HEK293T (cell line): ENCODE data around the gene MAPRE2.

Source experiments
- ARNT ChIP-seq: fragments of 450-650 bp; IDR thresholded peaks from 2 replicates; pipeline ENCODE4 v1.6.1; 2017; ENCODE audit warnings: mild to moderate bottlenecking
- BHLHE40 ChIP-seq: fragments of 450-650 bp; IDR thresholded peaks from 2 replicates; pipeline ENCODE4 v1.6.1; 2016; ENCODE audit warnings: mild to moderate bottlenecking, moderate library complexity, borderline replicate concordance
- ELF4 ChIP-seq: fragments of 450-650 bp; IDR thresholded peaks from 2 replicates; pipeline ENCODE4 v1.6.1; 2017; ENCODE audit warnings: antibody characterized with exemption
- FOXA1 ChIP-seq: fragments of 450-650 bp; IDR thresholded peaks from 2 replicates; pipeline ENCODE4 v1.6.1; 2016; ENCODE audit warnings: mild to moderate bottlenecking
- FOXK2 ChIP-seq: fragments of 450-650 bp; IDR thresholded peaks from 2 replicates; pipeline ENCODE4 v1.6.1; 2016; ENCODE audit warnings: mild to moderate bottlenecking
- FOXM1 ChIP-seq: fragments of 450-650 bp; IDR thresholded peaks from 2 replicates; pipeline ENCODE4 v1.6.1; 2017; ENCODE audit warnings: mild to moderate bottlenecking, borderline replicate concordance
- HDGF ChIP-seq: fragments of 450-650 bp; IDR thresholded peaks from 2 replicates; pipeline ENCODE4 v1.6.1; 2017; ENCODE audit warnings: antibody characterized with exemption, borderline replicate concordance
- NFRKB ChIP-seq: fragments of 450-650 bp; IDR thresholded peaks from 2 replicates; pipeline ENCODE4 v1.6.1; 2016; ENCODE audit warnings: mild to moderate bottlenecking, moderate library complexity
- SUZ12 ChIP-seq: fragments of 450-650 bp; IDR thresholded peaks from 2 replicates; pipeline ENCODE4 v1.6.1; 2016; ENCODE audit warnings: mild to moderate bottlenecking

- TF ChIP-seq ELF4 (no peak), FOXA1 (no peak), HDGF (no peak), SUZ12 (no peak), FOXK2 (no peak), ARNT (no peak), BHLHE40 (no peak), NFRKB (no peak), FOXM1 (no peak)
Measured at GRCh38 chr18:35050028-35050546, 8.9 kb downstream of the MAPRE2 start.
